Colonic mucosa (tissue), 4 donors: ENCODE results near the gene BCKDHA. TPM values are rescaled to one million over a fixed set of nuclear protein-coding genes. Genes with fewer than 3 reads are reported as not detected.

Experiments used
- DNase-seq: peaks from one replicate; pipeline ENCODE4 v3.0.0-alpha.2; 2020
- H3K27ac ChIP-seq: fragments of 200-600 bp; one replicate; pipeline ENCODE4 v1.8.0; 2021
- H3K27me3 ChIP-seq: fragments of 200-600 bp; one replicate; pipeline ENCODE4 v1.8.0; 2021
- H3K36me3 ChIP-seq: fragments of 200-600 bp; one replicate; pipeline ENCODE4 v1.8.0; 2021
- H3K4me1 ChIP-seq: fragments of 200-600 bp; one replicate; pipeline ENCODE4 v1.8.0; 2021; ENCODE audit warnings: mild to moderate bottlenecking
- H3K4me3 ChIP-seq: fragments of 200-600 bp; one replicate; pipeline ENCODE4 v1.8.0; 2021
- H3K9ac ChIP-seq, 2 donors: one replicate each; pipeline ENCODE4 v1.7.0; 2013; ENCODE audit warnings: control low read depth in 2 of 2, low read depth in 2 of 2, low read length in 2 of 2
- H3K9me3 ChIP-seq: fragments of 200-600 bp; one replicate; pipeline ENCODE4 v1.8.0; 2021
- intact Hi-C: fragments of 100-400 bp; cut with DNase I; formaldehyde crosslinking; loops from one replicate; pipeline ENCODE4 v1.14.1; 2022
- total RNA-seq, 2 donors: library from RNA; stranded (reverse); fragmentation: NEBNext Ultra II Directional in 1 of 2; extraction: Animal tissue kit (Norgen Biotek cat#: 25700) in 1 of 2; gene quantifications; one replicate each; pipeline ENCODE4 v1.2.1, GENCODE V29; 2021
- TF ChIP-seq, protein P1 (sequence below): fragments of 200-600 bp; IDR thresholded peaks from one replicate; pipeline ENCODE4 v1.8.0; 2022; ENCODE audit warnings: antibody characterized with exemption, mild to moderate bottlenecking
- donor health status: healthy.
- donor health status: DM: no; HTN: no; CAD: no.
- donor health status: DM: no; HTN: no; CAD: no.

BCKDHA gene
- total RNA-seq, 2 donors from 2014 or later = 18.8 to 31.7 TPM

DNA sequence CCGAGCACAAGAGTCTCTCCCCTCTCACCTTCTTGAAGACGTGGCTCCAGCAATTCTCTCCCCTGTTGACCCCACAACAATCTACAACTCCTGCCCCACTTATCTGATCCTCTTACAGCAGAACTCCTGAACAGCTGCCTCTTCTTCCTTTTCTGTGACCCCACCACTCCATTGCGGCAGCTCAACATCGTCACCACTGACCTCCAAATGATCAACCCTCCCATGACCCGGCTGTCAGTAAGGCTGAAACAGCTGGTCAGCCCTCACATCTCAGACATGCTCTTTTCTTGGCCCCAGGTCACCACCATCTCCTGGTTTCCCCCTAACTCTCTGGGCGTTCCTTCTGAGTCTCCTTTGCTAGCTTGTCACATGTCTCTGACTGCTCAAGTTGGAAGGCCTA, 2.3 kb upstream of the BCKDHA start:
- Histone ChIP-seq H3K9me3 (no peaks in the 10 kb centered on the region), H3K9ac (no peak overlapping the region), H3K4me1 (peaks cover 6% of the 10 kb centered on the region), H3K27me3 (no peaks in the 10 kb centered on the region), H3K36me3 (no peaks in the 10 kb centered on the region), H3K4me3 (no peak overlapping the region), H3K27ac (no peak overlapping the region)
- TF ChIP-seq, protein P1, sequence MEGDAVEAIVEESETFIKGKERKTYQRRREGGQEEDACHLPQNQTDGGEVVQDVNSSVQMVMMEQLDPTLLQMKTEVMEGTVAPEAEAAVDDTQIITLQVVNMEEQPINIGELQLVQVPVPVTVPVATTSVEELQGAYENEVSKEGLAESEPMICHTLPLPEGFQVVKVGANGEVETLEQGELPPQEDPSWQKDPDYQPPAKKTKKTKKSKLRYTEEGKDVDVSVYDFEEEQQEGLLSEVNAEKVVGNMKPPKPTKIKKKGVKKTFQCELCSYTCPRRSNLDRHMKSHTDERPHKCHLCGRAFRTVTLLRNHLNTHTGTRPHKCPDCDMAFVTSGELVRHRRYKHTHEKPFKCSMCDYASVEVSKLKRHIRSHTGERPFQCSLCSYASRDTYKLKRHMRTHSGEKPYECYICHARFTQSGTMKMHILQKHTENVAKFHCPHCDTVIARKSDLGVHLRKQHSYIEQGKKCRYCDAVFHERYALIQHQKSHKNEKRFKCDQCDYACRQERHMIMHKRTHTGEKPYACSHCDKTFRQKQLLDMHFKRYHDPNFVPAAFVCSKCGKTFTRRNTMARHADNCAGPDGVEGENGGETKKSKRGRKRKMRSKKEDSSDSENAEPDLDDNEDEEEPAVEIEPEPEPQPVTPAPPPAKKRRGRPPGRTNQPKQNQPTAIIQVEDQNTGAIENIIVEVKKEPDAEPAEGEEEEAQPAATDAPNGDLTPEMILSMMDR = no peak
- DNase-seq = no peak
- intact Hi-C loops = loop anchor here (5.0 kb wide), 1 partner anchor 37 kb away; no protein-coding TSS in a partner anchor

DNA sequence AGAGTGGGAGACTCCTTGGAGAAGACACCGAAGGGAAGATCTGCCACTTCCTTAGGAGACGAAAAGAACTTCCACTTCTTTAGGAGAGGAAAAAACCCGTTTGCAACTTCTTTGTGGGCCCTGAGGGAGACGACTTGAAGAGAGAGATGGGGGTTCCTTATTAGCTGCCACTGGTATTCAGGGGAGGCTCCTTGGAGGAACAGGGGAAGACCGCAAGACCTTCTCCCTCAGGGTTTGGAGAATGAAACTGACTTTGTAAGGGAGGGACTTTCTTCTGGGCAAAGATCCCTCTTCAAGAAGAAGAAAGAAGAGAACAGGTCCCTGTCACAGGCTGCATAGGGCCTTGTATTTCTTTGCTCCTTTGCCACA, 416 bp downstream of the BCKDHA start:
- TF ChIP-seq, protein P1 = no peak
- intact Hi-C loops = loop anchor here (5.0 kb wide), 1 partner anchor 34 kb away; no protein-coding TSS in a partner anchor
- DNase-seq = no peak

DNA sequence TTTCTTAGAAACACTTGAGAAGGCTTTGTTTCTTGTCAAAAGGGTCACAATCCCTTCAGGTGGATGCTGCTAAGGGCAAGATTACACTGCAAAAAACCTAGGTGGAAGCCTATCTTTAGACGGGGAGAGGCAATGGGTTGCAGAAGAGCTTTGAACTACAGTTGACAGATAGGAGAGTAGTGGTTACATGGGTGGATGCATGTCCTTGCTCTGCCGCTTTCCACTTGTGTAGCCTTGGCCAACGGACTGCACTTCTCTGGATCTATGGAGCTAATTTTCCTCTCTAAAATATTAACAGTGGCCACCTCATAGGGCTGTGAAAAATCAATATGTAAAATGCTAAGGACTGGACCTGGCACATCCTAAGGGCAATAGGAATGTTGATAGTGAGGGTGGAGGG, 980 bp downstream of the BCKDHA start:
- peaks cover 6% of the 10 kb centered on the region for H3K4me1 ChIP-seq
- no peaks in the 10 kb centered on the region for H3K36me3 ChIP-seq
- H3K9ac ChIP-seq = peak overlapping the region; percentile 71 to 98
- no peaks in the 10 kb centered on the region for H3K9me3 ChIP-seq
- H3K27ac ChIP-seq = no peak overlapping the region
- TF ChIP-seq, protein P1 = no peak
- no peak for DNase-seq
- peak overlapping the region; percentile 83 for H3K4me3 ChIP-seq
- intact Hi-C loops = loop anchor here (5.0 kb wide), 1 partner anchor 34 kb away; no protein-coding TSS in a partner anchor
- no peaks in the 10 kb centered on the region for H3K27me3 ChIP-seq

More for the DNA sequence above, 416 bp downstream of the BCKDHA start:
- H3K36me3 ChIP-seq = no peaks in the 10 kb centered on the region
- H3K9me3 ChIP-seq = no peaks in the 10 kb centered on the region
- H3K4me3 ChIP-seq = peak overlapping the region; percentile 83
- H3K27ac ChIP-seq = peak overlapping the region; percentile 74
- peaks cover 6% of the 10 kb centered on the region for H3K4me1 ChIP-seq
- no peaks in the 10 kb centered on the region for H3K27me3 ChIP-seq
- H3K9ac ChIP-seq = peak overlapping the region; percentile 71 to 98

DNA sequence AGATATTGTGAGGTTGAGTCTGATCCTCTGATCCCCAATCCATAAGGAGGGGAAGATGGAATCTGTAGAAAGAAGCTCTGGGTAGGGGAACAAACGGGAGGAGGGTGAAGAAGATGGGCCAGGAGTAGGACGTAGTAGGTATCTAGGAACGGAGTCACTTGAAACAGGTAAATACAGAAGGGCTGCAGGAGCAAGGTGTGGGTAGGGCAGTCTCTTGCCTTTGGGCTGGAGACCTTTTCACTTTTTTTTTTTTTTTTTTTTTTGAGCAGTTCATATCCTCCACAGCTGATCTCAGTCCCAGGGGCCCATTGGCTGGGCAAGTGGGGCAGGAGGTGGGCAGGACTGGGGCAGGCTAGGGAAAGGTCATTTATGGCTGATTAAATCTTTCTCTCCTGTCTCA, 1.5 kb downstream of the BCKDHA start:
- Histone ChIP-seq H3K27ac (no peak overlapping the region), H3K4me3 (no peak overlapping the region), H3K36me3 (no peaks in the 10 kb centered on the region), H3K4me1 (peaks cover 6% of the 10 kb centered on the region), H3K9me3 (no peaks in the 10 kb centered on the region), H3K27me3 (no peaks in the 10 kb centered on the region), H3K9ac (peak overlapping the region; percentile 71 to 98)
- DNase-seq = no peak
- TF ChIP-seq, protein P1 = no peak
- intact Hi-C loops = loop anchor here (5.0 kb wide), 1 partner anchor 33 kb away; no protein-coding TSS in a partner anchor

DNA sequence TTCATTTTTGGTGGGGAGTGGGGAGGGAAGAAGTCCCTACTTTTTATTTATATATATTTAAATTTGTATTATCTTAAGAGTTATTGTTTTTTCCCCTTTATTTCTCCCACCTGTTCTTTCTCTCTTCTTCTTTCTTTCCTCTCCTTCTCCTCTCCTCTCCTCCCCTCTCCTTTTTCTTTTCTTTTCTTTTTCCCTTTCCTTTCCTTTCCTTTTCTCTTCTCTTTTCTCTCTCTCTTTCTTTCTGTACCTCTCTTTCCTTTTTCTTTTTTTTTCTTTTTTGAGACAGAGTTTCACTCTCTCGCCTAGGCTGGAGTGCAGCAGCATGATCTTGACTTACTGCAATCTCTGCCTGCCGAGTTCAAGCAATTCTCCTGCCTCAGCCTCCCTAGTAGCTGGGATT, 1.9 kb downstream of the BCKDHA start:
- H3K27me3 ChIP-seq = no peaks in the 10 kb centered on the region
- no peak overlapping the region for H3K27ac ChIP-seq
- intact Hi-C loops = loop anchor here (5.0 kb wide), 1 partner anchor 33 kb away; no protein-coding TSS in a partner anchor
- no peaks in the 10 kb centered on the region for H3K9me3 ChIP-seq
- H3K4me3 ChIP-seq = no peak overlapping the region
- H3K4me1 ChIP-seq = peaks cover 6% of the 10 kb centered on the region
- TF ChIP-seq, protein P1 = no peak
- no peak for DNase-seq
- no peaks in the 10 kb centered on the region for H3K36me3 ChIP-seq
- no peak overlapping the region for H3K9ac ChIP-seq
